ENCODE results near the gene MEGF8.
"Not testable (repeated sequence)": the region's sequence is repeated elsewhere in the genome, so short reads cannot be mapped to it uniquely, and the experiment has no call there.

The MEGF8 gene

DNA sequence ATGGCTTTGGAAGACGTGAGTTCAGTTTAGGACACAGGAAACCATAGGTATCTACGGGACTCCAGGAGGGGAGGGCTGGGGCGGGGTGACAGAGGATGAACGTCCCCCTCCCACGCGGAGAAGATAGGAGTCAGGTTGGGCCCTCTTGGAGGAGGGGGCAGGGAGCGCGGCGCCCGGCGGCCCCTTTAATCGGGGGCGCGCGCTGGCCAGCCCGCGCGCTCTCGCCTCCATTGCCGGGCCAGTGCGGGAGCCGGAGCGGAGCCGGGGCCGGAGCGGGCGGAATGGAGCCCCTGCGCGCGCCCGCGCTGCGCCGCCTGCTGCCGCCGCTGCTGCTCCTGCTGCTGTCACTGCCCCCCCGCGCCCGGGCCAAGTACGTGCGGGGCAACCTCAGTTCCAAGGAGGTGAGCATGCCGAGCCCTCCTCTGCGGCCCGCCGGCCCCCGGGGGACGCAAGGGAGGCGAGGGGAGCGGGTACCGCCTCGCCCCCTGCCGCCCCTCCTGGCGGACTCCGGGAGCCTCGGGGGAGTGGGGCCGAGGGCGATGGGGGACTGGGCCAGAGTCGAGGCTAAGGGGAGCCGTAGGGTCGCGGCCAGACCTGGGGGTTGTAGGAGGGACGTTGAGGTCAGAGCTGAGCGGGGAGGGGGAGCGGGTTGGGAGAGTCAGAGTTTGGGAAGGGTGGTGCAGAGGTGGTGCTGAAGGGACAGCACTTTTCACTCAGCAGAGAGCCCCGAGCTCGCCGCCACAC is 12.2 kb upstream of the MEGF8 start, which contains the start of gene TMEM145:
TSS of gene TMEM145 (plus strand) at position 214 of the 744 bp plus-strand sequence. CDS start at position 282, 68 bp downstream.
- peak; percentile 34 for DNase-seq

DNA sequence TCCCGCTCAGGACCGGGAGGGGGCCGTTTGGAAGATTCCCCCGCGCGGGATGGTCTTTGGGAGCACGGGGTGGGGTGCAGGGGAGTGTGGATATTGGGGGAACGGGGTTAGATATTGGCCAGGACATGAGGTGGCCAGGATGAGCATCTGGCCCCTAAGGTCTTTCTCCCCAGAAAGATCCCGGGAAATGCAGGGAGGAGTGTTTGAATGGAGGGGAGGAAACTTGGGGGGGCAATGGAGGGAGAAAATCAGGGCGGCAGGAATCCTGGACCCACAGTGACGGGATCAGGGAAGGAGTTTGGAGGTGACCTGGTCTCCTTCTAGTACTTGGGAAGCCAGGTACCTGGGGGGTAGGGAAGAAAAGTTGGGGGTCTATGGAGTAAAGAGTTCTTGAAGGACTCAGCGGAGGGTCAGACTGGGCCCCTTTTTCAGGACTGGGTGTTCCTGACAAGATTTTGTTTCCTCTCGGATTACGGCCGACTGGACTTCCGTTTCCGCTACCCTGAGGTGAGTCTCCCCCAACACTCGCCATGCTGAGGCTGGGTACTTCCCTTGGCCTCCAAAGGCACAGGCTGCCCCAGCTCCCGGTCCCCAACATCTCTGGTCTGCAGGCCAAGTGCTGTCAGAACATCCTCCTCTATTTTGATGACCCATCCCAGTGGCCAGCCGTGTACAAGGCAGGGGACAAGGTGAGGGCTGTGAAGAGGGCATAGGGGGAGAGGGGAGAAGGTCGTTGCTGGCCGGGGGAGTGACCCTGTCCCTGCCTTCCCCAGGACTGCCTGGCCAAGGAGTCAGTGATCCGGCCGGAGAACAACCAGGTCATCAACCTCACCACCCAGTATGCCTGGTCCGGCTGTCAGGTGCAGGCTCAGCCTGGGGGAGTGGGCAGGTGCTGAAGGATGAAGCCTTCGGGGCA is 11.3 kb upstream of the MEGF8 start:
- DNase-seq, result no peak

DNA sequence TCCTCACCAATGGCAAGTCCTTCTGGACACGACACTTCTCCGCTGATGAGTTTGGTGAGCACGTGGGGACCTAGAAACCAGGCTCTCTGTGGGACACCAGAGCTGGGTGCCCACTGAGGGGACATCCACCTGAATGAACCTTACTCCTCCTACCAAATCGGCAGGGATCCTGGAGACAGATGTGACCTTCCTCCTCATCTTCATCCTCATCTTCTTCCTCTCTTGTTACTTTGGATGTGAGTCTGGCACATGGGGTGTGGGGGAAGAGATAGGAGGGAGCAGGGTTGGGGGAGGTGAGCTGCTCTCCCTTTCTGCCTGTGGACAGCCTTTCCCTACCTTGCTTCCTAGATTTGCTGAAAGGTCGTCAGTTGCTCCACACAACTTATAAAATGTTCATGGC is 10.4 kb upstream of the MEGF8 start:
- DNase-seq, result no peak

DNA sequence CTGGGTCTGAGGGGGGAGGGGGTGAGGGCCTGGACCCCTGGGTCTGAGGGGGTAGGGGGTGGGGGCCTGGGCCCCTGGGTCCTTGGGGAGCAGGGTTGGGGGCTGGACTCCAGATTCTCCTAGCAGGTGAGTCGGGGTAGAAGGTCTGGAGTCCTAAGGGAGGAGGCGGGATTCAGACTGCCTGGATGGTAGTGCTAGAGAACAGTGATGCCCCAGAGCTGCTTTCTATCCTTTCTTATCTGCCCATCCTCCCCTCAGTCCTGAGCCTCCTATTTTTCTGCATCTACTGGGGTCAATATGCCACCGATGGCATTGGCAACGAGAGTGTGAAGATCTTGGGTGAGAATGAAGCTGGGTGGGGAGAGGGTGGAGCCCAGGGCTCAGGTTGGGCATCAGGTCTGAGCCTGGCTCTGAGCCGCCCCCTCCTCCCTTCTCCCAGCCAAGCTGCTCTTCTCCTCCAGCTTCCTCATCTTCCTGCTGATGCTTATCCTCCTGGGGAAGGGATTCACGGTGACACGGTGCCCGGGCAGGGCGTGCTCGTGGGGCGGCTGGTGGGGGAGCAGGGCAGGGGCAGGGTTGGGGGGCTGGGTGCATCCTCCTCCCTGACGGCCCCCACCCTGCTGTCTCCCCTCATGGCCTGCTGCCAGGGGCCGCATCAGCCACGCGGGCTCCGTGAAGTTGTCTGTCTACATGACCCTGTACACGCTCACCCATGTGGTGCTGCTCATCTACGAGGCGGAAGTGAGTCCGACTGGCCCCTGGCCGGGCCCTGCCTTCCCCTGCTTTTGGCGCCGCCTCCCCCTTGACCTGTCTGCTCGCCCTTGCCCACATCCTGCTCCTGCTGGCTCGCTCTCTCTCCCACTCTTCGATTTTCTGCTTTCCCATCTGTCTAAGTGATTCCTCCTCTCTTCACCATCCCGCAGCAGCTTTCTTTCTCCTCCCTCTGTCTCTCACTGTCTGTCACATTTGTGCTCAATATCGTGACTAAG is 8.9 kb upstream of the MEGF8 start:
- DNase-seq, result no peak

DNA sequence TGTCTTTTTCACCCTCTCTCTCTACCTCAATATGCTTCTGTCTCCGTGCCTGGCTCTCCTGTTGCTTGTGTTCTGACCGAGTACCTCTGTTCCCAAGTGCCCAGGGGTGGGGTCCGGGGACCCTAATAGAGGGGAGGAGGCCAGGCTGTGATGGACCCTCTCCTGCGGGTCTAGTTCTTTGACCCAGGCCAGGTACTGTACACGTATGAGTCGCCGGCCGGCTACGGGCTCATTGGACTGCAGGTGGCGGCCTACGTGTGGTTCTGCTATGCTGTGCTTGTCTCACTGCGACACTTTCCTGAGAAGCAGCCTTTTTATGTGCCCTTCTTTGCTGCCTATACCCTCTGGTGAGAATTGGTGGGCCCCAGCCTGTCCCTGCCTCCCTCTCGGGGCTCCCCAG is 7.9 kb upstream of the MEGF8 start:
- no peak for DNase-seq

DNA sequence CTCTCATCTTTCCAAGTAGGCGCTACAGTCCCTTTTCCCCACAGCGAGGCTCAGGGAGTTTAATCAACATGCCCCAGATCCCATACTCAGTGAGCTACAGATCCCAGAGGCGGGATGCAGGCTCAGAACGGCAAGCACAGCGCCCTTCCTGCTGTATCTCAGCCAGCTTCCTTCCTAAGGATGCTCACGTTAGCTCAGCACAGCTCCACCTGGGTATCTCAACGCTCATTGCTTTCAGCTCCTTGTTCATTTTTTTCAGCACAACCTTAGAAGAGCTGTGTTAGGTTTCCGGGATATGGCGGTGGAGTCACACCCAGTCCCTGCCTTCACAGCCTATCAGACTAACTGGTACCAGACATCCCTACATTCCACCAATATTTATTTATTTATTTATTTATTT is 3.1 kb upstream of the MEGF8 start:
- no peak for DNase-seq

DNA sequence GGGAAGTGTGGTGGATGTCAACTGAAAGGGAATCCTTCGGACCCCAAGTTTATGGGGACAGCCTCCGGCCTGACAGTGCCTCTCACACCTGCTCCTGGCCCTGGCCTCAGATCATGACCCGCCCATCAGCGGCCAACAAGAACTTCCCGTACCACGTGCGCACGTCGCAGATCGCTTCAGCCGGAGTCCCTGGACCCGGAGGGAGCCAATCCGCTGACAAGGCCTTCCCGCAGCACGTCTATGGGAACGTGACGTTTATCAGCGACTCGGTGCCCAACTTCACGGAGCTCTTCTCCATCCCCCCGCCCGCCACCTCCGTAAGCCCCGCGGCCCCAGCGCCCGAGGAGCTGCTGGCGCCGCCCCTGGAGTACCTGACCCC is 2.0 kb upstream of the MEGF8 start:
- no peak for DNase-seq

DNA sequence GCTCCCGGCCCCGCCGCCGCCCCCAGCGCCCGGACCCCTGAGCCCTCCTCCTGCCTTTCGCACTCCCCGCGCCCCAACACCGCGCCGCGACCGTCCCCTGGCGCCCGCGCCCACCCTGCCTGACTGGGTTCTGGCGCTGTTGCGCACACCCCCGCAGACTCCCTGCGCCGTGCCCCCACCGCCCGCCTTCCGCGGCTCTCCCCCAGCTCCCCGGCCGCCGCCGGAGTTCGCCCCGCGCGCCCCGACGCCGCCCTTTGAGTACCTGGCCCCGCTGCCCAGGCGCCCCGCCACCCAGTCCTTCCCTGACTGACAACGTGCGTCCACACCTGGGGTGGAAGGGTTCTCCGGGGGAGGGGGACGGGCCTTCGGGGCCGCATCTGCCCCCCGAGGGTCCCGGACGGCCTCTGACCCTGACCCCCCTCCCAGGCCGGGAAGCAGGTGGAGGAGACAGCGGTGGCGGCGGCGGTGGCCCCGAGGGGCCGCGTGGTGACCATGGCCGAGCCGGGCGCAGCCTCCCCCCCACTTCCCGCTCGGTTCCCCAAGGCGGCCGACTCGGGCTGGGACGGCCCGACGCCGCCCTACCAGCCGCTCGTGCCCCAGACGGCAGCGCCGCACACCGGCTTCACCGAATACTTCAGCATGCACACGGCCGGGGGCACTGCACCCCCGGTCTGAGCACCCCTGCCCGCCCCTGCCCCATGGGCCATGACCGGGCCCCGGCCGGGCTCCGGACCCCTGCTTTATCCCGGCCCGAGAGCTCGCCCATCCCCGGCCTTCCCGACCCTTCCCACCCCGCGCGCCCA is 1.4 kb upstream of the MEGF8 start:
- DNase-seq, result no peak

DNA sequence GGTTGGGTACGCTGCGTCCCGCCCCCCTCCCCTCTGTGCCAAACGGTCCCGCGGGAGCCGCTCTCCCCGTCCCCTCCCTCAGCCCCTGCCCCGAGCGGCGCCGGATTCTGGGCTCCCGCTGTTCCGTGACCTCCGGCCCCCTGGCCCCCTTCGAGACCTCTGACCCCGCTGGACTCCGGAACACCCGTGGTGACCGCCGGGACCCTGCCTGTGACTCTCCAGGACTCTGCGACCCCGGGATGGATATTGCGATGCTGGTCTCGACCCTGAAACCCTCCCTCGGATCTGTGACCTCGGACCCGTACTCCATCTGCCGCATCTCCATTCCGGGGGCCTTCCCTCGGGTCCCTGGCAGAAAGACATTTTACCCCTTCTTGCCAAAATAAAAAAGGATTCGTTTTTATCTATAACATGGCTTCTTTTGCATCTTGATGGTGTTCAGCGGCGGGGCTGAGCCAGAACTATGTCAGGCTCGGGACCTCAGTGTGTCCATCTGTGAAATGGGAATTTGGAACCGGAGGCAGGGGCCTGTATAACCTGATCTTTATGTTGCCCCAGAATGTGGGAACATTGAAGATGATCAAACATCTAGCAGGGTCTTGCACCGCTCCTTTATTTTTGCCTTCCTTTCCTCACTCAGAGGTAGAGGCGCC is 654 bp upstream of the MEGF8 start:
- DNase-seq, result no peak

DNA sequence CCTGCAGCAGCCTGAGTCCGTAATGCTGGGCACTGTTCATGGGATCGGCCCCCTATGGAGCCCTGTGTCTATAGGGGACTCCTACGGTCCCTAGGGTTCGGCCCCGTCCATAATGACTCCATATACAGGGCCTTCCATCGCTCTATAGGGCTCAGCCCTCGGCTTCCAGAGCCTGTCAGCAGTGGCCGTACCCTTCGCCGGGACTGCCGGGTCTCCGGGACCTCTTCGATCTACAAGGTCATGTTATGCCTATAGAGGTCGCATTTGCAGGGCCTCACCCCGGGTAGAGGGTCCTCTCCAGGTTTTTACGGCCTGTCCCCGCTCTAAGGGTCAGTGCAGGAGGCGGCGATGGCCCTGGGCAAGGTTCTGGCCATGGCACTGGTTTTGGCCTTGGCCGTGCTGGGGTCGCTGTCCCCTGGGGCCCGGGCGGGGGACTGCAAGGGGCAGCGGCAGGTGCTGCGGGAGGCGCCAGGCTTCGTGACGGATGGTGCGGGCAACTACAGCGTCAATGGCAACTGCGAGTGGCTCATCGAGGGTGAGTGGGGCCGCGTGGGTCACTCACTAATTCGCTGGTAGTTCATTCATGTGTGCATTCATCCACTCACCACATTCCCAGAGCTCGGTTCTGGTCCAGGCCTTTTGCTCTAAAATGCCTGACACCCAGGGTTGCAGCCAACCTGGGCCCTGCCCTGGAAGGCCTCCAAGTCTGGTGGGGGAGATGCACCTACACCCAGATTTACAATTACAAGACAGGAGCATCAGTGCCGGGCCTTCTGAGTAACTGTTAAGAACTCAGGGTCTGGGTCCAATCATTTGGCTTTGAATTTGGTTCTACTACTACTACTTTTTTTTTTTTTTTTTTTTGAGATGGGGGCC is 699 bp downstream of the MEGF8 start:
- DNase-seq, result no peak

DNA sequence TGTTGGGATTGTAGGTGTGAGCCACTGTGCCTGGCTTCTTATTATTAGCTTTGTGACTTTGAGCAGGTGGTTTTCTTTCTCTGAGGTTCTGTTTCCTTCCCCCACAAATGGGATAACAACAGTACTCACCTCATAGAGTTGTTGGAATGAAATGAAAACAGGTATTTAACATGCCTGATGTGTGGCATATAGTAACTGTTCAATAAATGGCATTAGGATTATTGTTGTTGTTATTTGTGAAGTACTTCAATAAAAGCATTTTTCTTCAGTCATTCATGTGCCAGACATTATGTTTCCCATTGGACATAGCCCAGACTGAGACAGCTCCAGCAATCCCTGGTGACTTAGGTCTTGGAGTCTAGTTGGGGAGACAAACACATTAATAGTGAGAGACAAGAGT is 1.5 kb downstream of the MEGF8 start:
- DNase-seq, result no peak

DNA sequence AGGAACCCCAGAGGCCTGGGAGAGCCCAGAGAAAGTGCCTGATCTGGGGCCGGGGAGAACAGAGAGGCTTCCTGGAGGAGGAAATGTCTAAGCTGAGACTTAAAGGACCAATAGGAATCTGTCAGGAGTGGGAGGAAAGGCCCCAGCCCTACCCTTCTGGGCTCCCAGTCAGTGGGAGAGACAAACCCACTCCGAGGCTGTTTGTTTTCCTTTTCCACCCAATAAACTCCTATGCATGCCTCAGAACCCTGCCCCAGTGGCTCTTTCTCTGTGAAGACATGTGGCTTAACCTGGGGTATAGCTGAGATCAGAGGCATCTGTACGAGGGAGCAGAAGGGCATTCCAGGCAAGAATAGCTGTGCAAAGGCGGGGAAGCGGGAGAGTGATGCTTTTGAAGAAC is 1.9 kb downstream of the MEGF8 start:
- DNase-seq, result no peak

DNA sequence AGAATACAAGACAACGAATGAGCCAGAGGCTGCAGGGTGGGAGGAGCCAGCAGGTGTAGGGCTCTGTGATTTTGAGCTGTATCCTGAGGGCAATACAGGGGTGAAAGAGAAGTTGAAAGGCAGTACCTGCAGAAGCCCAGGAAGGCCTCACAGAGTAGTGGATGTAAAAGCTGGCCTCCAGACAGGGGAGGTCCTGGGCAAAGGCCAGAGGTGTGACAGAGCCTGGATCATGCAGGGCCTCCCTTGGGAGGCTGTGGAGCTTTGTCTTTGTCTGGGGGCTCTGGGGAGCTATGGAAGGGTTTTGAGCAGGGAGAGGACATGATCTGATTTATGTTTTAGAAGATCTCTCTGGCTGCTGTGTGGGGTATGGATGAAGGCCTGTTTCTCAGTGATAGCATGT is 2.7 kb downstream of the MEGF8 start:
- DNase-seq, result no peak

DNA sequence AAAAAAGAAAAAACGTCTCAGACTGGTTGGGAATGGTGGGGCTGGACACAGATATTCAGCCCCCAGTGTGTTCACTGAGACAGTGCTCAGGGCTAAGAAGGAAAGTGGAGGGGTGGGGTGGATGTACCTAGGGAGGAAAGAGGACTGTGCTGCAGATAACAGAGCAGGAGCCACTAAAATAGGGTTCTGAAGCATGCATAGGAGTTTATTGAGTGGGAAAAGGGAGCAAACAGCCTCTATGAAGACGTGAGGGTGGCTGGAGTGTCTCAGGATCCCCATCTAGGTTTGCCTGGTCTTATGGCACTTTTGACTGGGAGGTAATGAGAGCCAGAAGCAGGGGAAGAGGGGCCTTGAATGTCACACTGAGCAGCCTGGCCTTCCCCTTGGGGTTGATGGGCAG is 3.4 kb downstream of the MEGF8 start:
- DNase-seq, result no peak

DNA sequence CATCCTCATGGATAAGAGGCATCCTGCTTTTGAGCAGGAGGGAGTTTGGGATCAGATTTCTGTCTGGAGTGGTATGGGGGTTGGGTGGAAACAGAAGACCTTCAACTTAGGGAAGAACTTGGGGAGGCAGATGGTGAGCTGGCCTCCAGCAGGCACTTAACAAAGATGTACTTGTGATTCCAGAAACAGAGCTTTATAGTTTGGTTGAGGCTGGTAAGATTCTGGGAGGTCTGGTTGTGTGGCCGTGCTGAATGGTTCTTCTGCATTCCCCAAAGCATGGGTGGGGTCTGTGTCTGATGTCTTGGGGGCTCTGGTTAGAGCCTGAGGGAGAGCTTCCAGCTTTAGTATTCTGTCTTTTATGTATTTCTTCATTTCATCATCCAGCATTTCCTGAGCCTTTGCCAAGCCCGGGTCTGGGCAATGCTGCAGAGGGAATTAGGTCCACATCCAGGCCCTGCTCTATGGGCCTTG is 4.8 kb downstream of the MEGF8 start:
- no peak for DNase-seq

DNA sequence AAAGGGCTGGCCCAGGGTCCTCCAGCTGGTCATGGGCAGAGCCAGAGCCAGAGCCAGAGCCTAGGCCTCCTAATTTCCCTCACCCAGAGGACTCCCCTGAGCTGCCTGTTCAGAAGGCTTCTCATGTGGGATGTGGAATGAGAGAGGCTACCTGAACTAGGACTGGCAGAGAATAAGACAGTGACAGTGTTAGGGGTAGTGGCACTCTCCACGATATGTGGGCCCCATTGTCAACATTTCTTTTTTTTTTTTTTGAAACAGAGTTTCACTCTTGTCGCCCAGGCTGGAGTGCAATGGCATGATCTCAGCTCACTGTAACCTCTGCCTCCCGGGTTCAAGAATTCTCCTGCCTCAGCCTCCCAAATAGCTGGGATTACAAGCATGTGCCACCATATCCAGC is 5.9 kb downstream of the MEGF8 start:
- DNase-seq, result not testable (repeated sequence)

DNA sequence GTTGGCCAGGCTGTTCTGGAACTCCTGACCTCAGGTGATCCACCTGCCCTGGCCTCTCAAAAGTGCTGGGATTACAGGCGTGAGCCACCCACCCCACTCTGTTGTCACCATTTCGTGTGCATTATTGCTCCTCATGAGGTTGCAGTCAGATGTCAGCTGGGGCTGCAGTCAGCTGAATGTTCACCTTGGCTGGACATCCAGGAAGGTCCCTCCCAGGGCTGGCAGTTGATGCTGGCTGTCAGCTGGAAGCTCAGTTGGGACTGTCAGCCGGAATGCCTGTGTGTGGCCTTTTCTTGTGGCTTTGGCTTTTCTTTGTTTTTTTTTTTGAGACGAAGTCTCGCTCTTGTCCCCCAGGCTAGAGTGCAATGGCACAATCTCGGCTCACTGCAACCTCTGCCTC is 6.6 kb downstream of the MEGF8 start:
- no peak for DNase-seq

DNA sequence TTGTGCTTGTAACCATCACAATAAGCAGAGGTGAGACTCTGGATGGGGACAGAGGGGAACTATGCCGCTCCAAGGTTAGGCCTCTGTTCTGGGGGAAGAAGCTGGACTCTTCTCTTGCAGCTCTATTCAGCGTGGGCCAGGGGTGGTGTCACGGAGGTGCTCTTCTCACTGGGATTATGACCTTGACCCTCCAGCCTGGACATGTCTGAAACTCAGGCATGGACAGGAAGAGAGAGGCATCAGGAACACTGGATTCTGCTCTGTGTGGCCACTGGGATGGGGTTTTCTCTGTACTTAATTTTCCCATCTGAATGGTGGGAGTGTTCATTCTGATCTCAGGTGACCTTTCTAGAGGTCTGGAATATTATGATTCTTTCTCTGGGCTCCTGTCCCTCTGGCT is 7.6 kb downstream of the MEGF8 start:
- no peak for DNase-seq

DNA sequence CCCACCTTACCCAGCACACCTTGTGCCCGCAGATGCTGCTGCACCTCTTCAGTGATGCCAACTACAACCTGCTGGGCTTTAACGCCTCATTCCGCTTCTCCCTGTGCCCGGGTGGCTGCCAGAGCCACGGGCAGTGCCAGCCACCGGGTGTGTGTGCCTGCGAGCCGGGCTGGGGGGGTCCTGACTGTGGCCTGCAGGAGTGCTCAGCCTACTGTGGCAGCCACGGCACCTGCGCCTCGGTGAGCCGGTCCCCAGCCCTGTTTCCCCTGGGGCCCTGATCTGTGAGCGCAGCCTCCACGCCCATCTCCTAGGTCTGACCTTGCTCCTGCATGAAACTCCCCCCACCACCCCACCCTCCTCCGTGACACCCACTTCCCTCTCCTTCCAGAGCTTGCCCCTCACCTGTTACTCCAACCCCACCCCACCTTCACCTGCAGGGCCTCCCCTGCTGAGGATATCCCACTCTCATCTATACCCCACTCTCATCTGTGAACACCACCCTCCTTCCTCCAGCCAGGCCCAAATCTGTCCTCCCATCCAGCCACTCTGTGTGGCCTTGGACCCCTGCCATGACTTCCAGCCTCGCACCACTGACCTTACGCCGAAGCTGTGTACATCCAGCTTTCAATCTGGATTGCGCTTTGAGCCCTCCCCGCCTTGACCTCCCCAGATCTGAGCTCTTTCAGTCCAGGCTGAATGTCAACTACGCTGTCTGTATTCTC is 8.7 kb downstream of the MEGF8 start:
- DNase-seq, result no peak

Measured in NCI-H1105 (cell line).